A549 (cell line): Measurements from ENCODE around the gene BNC2. TPM values are rescaled to one million over a fixed set of nuclear protein-coding genes. Genes with fewer than 3 reads are reported as not detected.

ENCODE experiments used
- ATAC-seq, 2 experiments: fragments of 200-7000 bp in 1 of 2; fragments of >200 bp in 1 of 2; cut with Nextera tagmentation in 1 of 2; cut with Tn5 transposase in 1 of 2; 3 replicates each; pipeline versions ENCODE4 v1.8.0 to v1.9.1; 2018 to 2020; ENCODE audit warnings: mild to moderate bottlenecking in 1 of 2, moderate library complexity in 1 of 2
- CTCF ChIA-PET: fragments of 300-600 bp; sonication (Branson Sonifier 250); formaldehyde crosslinking; extraction: SDS; loops from one replicate; lab custom pipeline; 2021; ENCODE audit warnings: antibody characterized with exemption, inconsistent platforms; lab: Yijun Ruan, JAX
- POLR2A ChIA-PET: fragments of 350-600 bp; formaldehyde crosslinking; extraction: SDS; loops from one replicate; lab custom pipeline; 2021; ENCODE audit warnings: antibody characterized with exemption, inconsistent platforms; lab: Yijun Ruan, JAX
- DNase-seq, 2 experiments: peaks; one replicate each; pipeline versions ENCODE4 v3.0.0 to v3.0.0-alpha.2; 2011 to 2016; ENCODE audit warnings: low read depth in 1 of 2, low spot score in 1 of 2
- FAIRE-seq: peaks from 2 replicates; lab custom pipeline; 2011; peaks lifted over from hg19 to GRCh38; lab: Jason Lieb, UNC
- H3K27ac ChIP-seq, 2 experiments: fragments of >200 bp; sonication (Bioruptor Twin); formaldehyde crosslinking; 3 replicates each; pipeline ENCODE4 v1.5.1; 2016 to 2017
- H3K4me1 ChIP-seq: fragments of >200 bp; sonication (Bioruptor Twin); formaldehyde crosslinking; 3 replicates; pipeline ENCODE4 v1.6.1; 2016
- H3K4me2 ChIP-seq: fragments of >200 bp; sonication (Bioruptor Twin); formaldehyde crosslinking; 3 replicates; pipeline ENCODE4 v1.6.1; 2016
- H3K4me3 ChIP-seq: fragments of >200 bp; sonication (Bioruptor Twin); formaldehyde crosslinking; 3 replicates; pipeline ENCODE4 v1.5.1; 2016
- H3K9me3 ChIP-seq: fragments of >200 bp; sonication (Bioruptor Twin); formaldehyde crosslinking; 3 replicates; pipeline ENCODE4 v1.6.1; 2016
- ATOH8 ChIP-seq: fragments of 250-450 bp; sonication (Bioruptor Pico); IDR thresholded peaks from 2 replicates; pipeline ENCODE4 v1.5.0; 2020; ENCODE audit warnings: low read depth, mild to moderate bottlenecking, moderate library complexity
- BCL3 ChIP-seq: fragments of >200 bp; sonication (Bioruptor Twin); formaldehyde crosslinking; IDR thresholded peaks from 3 replicates; pipeline ENCODE4 v1.6.1; 2016
- CBX2 ChIP-seq: fragments of 200-600 bp; sonication (generic); IDR thresholded peaks from 2 replicates; pipeline ENCODE4 v1.6.1; 2016; ENCODE audit warnings: low read depth, mild to moderate bottlenecking, borderline replicate concordance
- CBX8 ChIP-seq: fragments of 200-600 bp; sonication (generic); IDR thresholded peaks from 2 replicates; pipeline ENCODE4 v1.6.1; 2016
- CHD2 ChIP-seq: fragments of 150-350 bp; IDR thresholded peaks from 2 replicates; pipeline ENCODE4 v1.6.1; 2014; ENCODE audit warnings: low read length; ENCODE audit not compliant: partially characterized antibody
- EHF ChIP-seq: fragments of 250-450 bp; sonication (Bioruptor Pico); IDR thresholded peaks from 2 replicates; pipeline ENCODE4 v1.5.0; 2020; ENCODE audit warnings: mild to moderate bottlenecking
- EHMT2 ChIP-seq: fragments of 200-600 bp; sonication (generic); IDR thresholded peaks from 2 replicates; pipeline ENCODE4 v1.6.1; 2016; ENCODE audit warnings: antibody characterized with exemption, low read depth, mild to moderate bottlenecking, moderate library complexity
- HDAC2 ChIP-seq: fragments of 200-600 bp; sonication (generic); IDR thresholded peaks from 2 replicates; pipeline ENCODE4 v1.6.1; 2016
- HOXB5 ChIP-seq: fragments of 250-450 bp; sonication (Bioruptor Pico); IDR thresholded peaks from 2 replicates; pipeline ENCODE4 v1.5.0; 2020; ENCODE audit warnings: mild to moderate bottlenecking, moderate library complexity
- KDM1A ChIP-seq: fragments of 200-600 bp; sonication (generic); IDR thresholded peaks from 2 replicates; pipeline ENCODE4 v1.6.1; 2016; ENCODE audit warnings: low read depth, mild to moderate bottlenecking
- MAFK ChIP-seq: fragments of 450-650 bp; IDR thresholded peaks from 2 replicates; pipeline ENCODE4 v1.6.1; 2014; ENCODE audit not compliant: partially characterized antibody
- NPAS2 ChIP-seq: fragments of 250-450 bp; sonication (Bioruptor Pico); IDR thresholded peaks from 2 replicates; pipeline ENCODE4 v1.8.0; 2022; ENCODE audit warnings: mild to moderate bottlenecking, moderate library complexity, borderline replicate concordance
- NR3C1 ChIP-seq: fragments of >200 bp; sonication (Bioruptor Twin); formaldehyde crosslinking; IDR thresholded peaks from 3 replicates; pipeline ENCODE4 v1.6.1; 2017
- RFX5 ChIP-seq: fragments of 450-650 bp; IDR thresholded peaks from 2 replicates; pipeline ENCODE4 v1.7.1; 2014; ENCODE audit warnings: antibody characterized with exemption, mild to moderate bottlenecking, moderate library complexity
- RNF2 ChIP-seq: fragments of 200-600 bp; sonication (generic); IDR thresholded peaks from 2 replicates; pipeline ENCODE4 v1.6.1; 2016; ENCODE audit warnings: low read depth, mild to moderate bottlenecking, antibody characterized with exemption, moderate library complexity, borderline replicate concordance
- TFCP2L1 ChIP-seq: fragments of 250-450 bp; sonication (Bioruptor Pico); IDR thresholded peaks from 2 replicates; pipeline ENCODE4 v1.5.0; 2021; ENCODE audit warnings: mild to moderate bottlenecking
- ZFP36 ChIP-seq: fragments of 450-650 bp; IDR thresholded peaks from 2 replicates; pipeline ENCODE4 v1.6.1; 2014; ENCODE audit warnings: borderline replicate concordance; ENCODE audit not compliant: partially characterized antibody
- ZNF302 ChIP-seq: fragments of 250-450 bp; sonication (Bioruptor Pico); IDR thresholded peaks from 2 replicates; pipeline ENCODE4 v1.9.0; 2021; ENCODE audit warnings: inconsistent platforms, mild to moderate bottlenecking, moderate library complexity
- WGBS: methylation state at CpG from one replicate; pipeline ENCODE4 v1.1.6; 2017; ENCODE audit errors: missing lambda C conversion rate; 5-methylcytosine and 5-hydroxymethylcytosine counted together
- polyA plus RNA-seq, 4 experiments: library from polyadenylated mRNA; depleted of rRNA in 3 of 4; stranded (reverse); fragments of >200 nt; fragmentation: RNase III in 1 of 4; extraction: RNeasy Plus Mini Kit Qiagen cat#74134 plus additional on column Dnase treatment in 1 of 4; gene quantifications; 2 replicates in 3 of 4; 3 replicates in 1 of 4; pipeline ENCODE4 v1.2.3, GENCODE V29; 2011 to 2017
- TF ChIP-seq, protein P1 (sequence below): IDR thresholded peaks from 2 replicates; pipeline ENCODE4 v1.6.1; 2012
- TF ChIP-seq, protein P2 (sequence below): fragments of 150-350 bp; IDR thresholded peaks from 2 replicates; pipeline ENCODE4 v1.6.1; 2014; ENCODE audit warnings: low read depth, mild to moderate bottlenecking, low read length

Gene BNC2
- polyA plus RNA-seq, 2 of the 4 experiments (the other 2 are of a cell fraction) = 6.2 to 7.5 TPM

GRCh38 chr9:16735001-16735400 is 135.5 kb downstream of the BNC2 start:
- CTCF ChIA-PET = interaction anchor here (0.7 kb wide), 1 partner anchor 786 kb away, joined by 4 read pairs; no protein-coding TSS in a partner anchor
- Histone ChIP-seq H3K27ac (no peak overlapping the region), H3K4me3 (no peak overlapping the region), H3K9me3 (no peaks in the 10 kb centered on the region), H3K4me2 (no peak overlapping the region), H3K4me1 (no peaks in the 10 kb centered on the region)
- ATAC-seq = no peak
- POLR2A ChIA-PET = no interaction called here
- peak; percentile 39 for FAIRE-seq
- TF ChIP-seq, protein P1, sequence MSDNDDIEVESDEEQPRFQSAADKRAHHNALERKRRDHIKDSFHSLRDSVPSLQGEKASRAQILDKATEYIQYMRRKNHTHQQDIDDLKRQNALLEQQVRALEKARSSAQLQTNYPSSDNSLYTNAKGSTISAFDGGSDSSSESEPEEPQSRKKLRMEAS = no peak
- TF ChIP-seq ZNF302 (CRISPR knock-in tag) (no peak), EHMT2 (no peak), MAFK (peak; percentile 59)
- no peak for DNase-seq

DNA sequence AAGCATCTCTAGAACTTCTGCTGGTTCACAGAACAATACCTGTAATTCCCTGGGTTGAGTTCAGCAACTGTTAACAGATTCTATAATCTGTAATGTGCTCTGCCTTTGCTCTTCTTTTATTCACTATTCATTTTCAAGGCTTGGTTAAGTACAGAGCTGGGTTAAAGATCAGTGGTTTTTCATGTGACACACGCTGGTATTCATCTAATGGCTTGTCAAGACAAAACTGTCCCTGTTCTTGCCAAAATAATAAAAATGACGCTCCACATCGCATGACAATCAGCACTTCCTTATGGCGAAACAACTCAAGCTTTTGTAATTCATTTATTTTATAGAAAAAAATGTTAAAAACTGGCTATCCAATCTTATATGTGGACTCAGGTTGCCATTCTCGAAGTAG is 137.9 kb downstream of the BNC2 start:
- POLR2A ChIA-PET = no interaction called here
- Histone ChIP-seq H3K4me1 (peaks cover 20% of the 10 kb centered on the region), H3K4me2 (no peak overlapping the region), H3K4me3 (no peak overlapping the region), H3K27ac (no peak overlapping the region), H3K9me3 (no peaks in the 10 kb centered on the region)
- CTCF ChIA-PET = no interaction called here
- DNase-seq = no peak
- ATAC-seq = no peak
- no peak for FAIRE-seq
- 73% methylated on average over 5 of the region's 5 CpGs for WGBS
- TF ChIP-seq CHD2 = no peak
- no peak for TF ChIP-seq HOXB5 (CRISPR knock-in tag)
- TF ChIP-seq TFCP2L1 (CRISPR knock-in tag) = no peak
- TF ChIP-seq NR3C1 = no peak
- TF ChIP-seq EHF (CRISPR knock-in tag) = no peak
- no peak for TF ChIP-seq RNF2
- TF ChIP-seq NPAS2 (CRISPR knock-in tag) = no peak
- no peak for TF ChIP-seq BCL3
- no peak for TF ChIP-seq ZFP36
- TF ChIP-seq, protein P2, sequence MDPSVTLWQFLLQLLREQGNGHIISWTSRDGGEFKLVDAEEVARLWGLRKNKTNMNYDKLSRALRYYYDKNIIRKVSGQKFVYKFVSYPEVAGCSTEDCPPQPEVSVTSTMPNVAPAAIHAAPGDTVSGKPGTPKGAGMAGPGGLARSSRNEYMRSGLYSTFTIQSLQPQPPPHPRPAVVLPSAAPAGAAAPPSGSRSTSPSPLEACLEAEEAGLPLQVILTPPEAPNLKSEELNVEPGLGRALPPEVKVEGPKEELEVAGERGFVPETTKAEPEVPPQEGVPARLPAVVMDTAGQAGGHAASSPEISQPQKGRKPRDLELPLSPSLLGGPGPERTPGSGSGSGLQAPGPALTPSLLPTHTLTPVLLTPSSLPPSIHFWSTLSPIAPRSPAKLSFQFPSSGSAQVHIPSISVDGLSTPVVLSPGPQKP = no peak
- TF ChIP-seq CBX2 = no peak
- TF ChIP-seq HDAC2 = no peak

GRCh38 chr9:16730162-16730561 is 140.3 kb downstream of the BNC2 start:
- ATAC-seq = no peak
- FAIRE-seq = no peak
- no peaks in the 10 kb centered on the region for H3K9me3 ChIP-seq
- H3K4me2 ChIP-seq = no peak overlapping the region
- no peak overlapping the region for H3K4me3 ChIP-seq
- DNase-seq = no peak
- TF ChIP-seq ATOH8 (CRISPR knock-in tag) (no peak), RFX5 (no peak), CHD2 (no peak), KDM1A (no peak), CBX8 (no peak)
- CTCF ChIA-PET = no interaction called here
- 94% methylated on average over 5 of the region's 5 CpGs for WGBS
- peaks cover 30% of the 10 kb centered on the region for H3K4me1 ChIP-seq
- peak overlapping the region in 1 of 2 experiments; percentile 19; a peak in 1 of 6 replicates for H3K27ac ChIP-seq
- POLR2A ChIA-PET = no interaction called here
